ENCODE data around the gene CDCA3. TPM values are rescaled to one million over a fixed set of nuclear protein-coding genes. Genes with fewer than 3 reads are reported as not detected.

The CDCA3 gene
- total RNA-seq, 6 donors from 2014 or later, result 0.39 to 10.3 (median 2.8) TPM; not detected in 1

- H3K27ac ChIP-seq, result no peak overlapping the region
- no peak for TF ChIP-seq POLR2AphosphoS5 (IDR thresholded peaks at IDR 0.05)
- no peak overlapping the region for H3K4me3 ChIP-seq
- ATAC-seq (ENCODE audit: low FRiP score in 2 of 2), result no peak
- peaks cover 23 to 47% (median 38%) of the 10 kb centered on the region in 4 donors for H3K4me1 ChIP-seq
- peak in 1 of 2 donors; percentile 66 for DNase-seq
- no peaks in the 10 kb centered on the region for H3K9me3 ChIP-seq
- no peaks in the 10 kb centered on the region for H3K36me3 ChIP-seq
- WGBS, 2 donors, result 91 to 97% methylated on average over 19 to 37 of the region's 37 CpGs
- peaks cover 0 to 18% (median 9%) of the 10 kb centered on the region in 4 donors for H3K27me3 ChIP-seq
Measured at GRCh38 chr12:6824085-6824775, 26.9 kb downstream of the CDCA3 start.

GRCh38 chr12:6823182-6824084 is 27.7 kb downstream of the CDCA3 start:
- 74 to 87% methylated on average over 4 to 12 of the region's 12 CpGs for WGBS, 2 donors
- Histone ChIP-seq H3K27me3 (peaks cover 0 to 11% (median 5%) of the 10 kb centered on the region in 4 donors), H3K36me3 (no peaks in the 10 kb centered on the region), H3K27ac (no peak overlapping the region), H3K4me1 (peaks cover 23 to 39% (median 32%) of the 10 kb centered on the region in 4 donors), H3K4me3 (no peak overlapping the region), H3K9me3 (no peaks in the 10 kb centered on the region)
- no peak for TF ChIP-seq POLR2AphosphoS5 (IDR thresholded peaks at IDR 0.05)
- no peak for TF ChIP-seq CTCF (IDR thresholded peaks at IDR 0.05)
- TF ChIP-seq EP300 (IDR thresholded peaks at IDR 0.05), result no peak
- no peak for TF ChIP-seq POLR2A (IDR thresholded peaks at IDR 0.05)
- ATAC-seq (ENCODE audit: low FRiP score in 2 of 2) (no peak), DNase-seq (peak in 1 of 2 donors; percentile 66)

- DNase-seq, result no peak
- peak overlapping the region in 3 of 4 donors; percentile 39 to 54 (median 43) for H3K4me3 ChIP-seq
- H3K9me3 ChIP-seq, result no peaks in the 10 kb centered on the region
- H3K4me1 ChIP-seq, result peaks cover 17 to 32% (median 26%) of the 10 kb centered on the region in 4 donors
- peaks cover 0 to 11% (median 2%) of the 10 kb centered on the region in 4 donors for H3K27me3 ChIP-seq
- peaks cover 0 to 6% (median 2%) of the 10 kb centered on the region in 4 donors for H3K36me3 ChIP-seq
- WGBS, 2 donors, result 67 to 71% methylated on average over 7 of the region's 7 CpGs
- TF ChIP-seq CTCF (IDR thresholded peaks at IDR 0.05), result no peak
- no peak for TF ChIP-seq POLR2A (IDR thresholded peaks at IDR 0.05)
- no peak for TF ChIP-seq EP300 (IDR thresholded peaks at IDR 0.05)
- no peak for TF ChIP-seq POLR2AphosphoS5 (IDR thresholded peaks at IDR 0.05)
- ATAC-seq (ENCODE audit: low FRiP score in 2 of 2), result no peak
- peak overlapping the region in 1 of 4 donors; percentile 82 for H3K27ac ChIP-seq
Measured at GRCh38 chr12:6822426-6823135, 28.5 kb downstream of the CDCA3 start.

- peak; percentile 20 to 79 for ATAC-seq (ENCODE audit: low FRiP score in 2 of 2)
- peak within 1 kb of the TSS in 3 of 4 donors; percentile 39 to 54 (median 43) for H3K4me3 ChIP-seq
- H3K9me3 ChIP-seq, result no peaks in the 10 kb centered on the region
- peaks cover 12 to 25% (median 19%) of the 10 kb centered on the region in 4 donors for H3K4me1 ChIP-seq
- peaks cover 0 to 10% (median 2%) of the 10 kb centered on the region in 4 donors for H3K36me3 ChIP-seq
- H3K27ac ChIP-seq, result peak within 1 kb of the TSS; percentile 3 to 82 (median 56)
- WGBS, 2 donors, result 2 to 7% methylated on average over 5 to 22 of the region's 28 CpGs
- peaks cover 0 to 11% (median 2%) of the 10 kb centered on the region in 4 donors for H3K27me3 ChIP-seq
- DNase-seq, result peak in 1 of 2 donors; percentile 87
- TF ChIP-seq EP300 (IDR thresholded peaks at IDR 0.05), result no peak
- no peak for TF ChIP-seq POLR2A (IDR thresholded peaks at IDR 0.05)
- no peak for TF ChIP-seq CTCF (IDR thresholded peaks at IDR 0.05)
- no peak for TF ChIP-seq POLR2AphosphoS5 (IDR thresholded peaks at IDR 0.05)
Measured at GRCh38 chr12:6821591-6822425, 29.3 kb downstream of the CDCA3 start, which contains the start of gene GPR162. TSS of gene GPR162 (plus strand) at chr12:6821821. CDS start at chr12:6823899, 2,078 bp downstream.

All from upper lobe of left lung (tissue), 6 donors.